Stimulated activated CD4-positive, alpha-beta T cell treated with anti-CD3 and anti-CD28 coated beads, Interleukin-2, amount 100 ng/mL, for 48 hours (primary cell): ENCODE results near the gene MOB1A.
A peak's percentile ranks its signal among the peaks of the same experiment; 100 is the strongest.
"Not testable (repeated sequence)": the region's sequence is repeated elsewhere in the genome, so short reads cannot be mapped to it uniquely, and the experiment has no call there.

Source experiments
- DNase-seq, 2 donors: peaks; one replicate each; pipeline ENCODE4 v3.0.0-alpha.2; 2020

MOB1A gene

DNA sequence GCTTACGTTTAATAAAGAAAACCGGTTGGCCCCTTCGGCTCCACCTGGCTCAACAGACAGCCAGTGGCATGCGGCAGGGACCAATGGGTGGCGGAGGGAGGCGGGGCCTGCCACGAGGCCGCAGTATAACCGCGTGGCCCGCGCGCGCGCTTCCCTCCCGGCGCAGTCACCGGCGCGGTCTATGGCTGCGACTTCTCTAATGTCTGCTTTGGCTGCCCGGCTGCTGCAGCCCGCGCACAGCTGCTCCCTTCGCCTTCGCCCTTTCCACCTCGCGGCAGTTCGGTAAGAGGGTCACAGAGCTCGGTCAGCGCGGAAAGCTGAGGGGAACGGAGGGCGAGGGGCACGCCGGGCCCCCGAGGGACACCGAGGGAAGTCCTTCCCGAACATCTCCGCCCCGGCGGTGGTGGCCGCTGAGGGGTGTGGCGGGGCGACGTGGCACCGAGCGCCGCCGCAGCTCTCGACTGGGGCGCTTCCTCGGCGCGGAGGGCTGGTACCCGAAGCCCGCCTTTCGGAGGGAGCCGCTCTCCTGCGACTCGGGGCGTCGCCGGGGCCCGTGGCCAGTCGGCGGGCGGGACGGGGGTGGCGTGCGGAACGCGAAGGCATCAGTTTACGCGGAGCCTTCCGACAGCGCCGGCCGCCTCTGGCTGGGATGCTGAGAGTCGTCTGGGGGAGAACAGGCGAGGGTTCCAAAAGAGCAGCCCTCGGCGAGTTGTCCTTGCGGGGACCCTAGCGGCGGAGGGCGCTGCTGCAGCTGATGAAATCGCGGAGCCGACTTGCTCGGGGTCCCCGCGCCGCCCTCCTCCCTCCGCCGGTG lies 20.0 kb upstream of the MOB1A start, which contains the start of gene MTHFD2:
Gene MTHFD2, plus strand, starts transcription at position 155 of the 814 bp plus-strand sequence. Its CDS starts 27 bp downstream, at position 182.
- peak; percentile 89 to 90 for DNase-seq

- DNase-seq = no peak
Measured at GRCh38 chr2:74198023-74198460, 19.4 kb upstream of the MOB1A start.

DNA sequence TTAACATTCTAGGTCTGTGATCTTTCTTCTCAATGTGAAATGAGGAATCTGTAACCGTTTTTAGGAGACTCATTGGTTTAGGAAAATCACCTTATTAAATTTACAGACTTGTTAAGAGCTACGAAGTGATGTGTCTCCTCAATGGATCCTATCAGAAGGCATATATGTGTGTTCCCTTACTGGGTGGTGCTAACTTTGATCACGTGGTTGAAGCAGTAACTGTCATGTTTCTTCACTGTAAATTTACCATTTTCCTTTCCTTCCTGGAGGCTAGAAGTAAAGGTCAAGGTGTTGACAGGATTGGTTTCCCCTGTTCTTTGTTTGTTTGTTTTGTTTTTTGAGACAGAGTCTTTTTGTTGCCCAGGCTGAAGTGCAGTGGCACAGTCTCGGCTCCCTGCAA lies 18.4 kb upstream of the MOB1A start:
- DNase-seq = no peak

DNA sequence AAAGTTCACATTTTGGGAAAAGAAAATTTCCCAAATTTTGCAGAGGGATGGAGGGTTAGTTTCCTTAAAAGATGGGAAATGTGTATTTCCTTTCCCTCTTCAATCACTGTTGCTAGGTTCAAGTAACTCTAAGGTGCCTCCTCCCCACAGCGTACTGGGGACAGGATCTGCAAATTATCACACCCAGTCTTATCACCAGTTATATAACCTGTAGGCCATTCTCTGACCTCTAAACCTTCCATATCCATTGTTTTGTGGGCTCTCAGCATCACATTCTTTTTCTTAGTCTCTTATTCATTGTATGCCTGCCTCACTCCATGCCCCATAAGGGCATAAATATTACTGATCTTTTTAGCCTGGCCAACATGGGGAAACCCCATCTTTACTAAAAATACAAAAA lies 16.1 kb upstream of the MOB1A start:
- no peak for DNase-seq

GRCh38 chr2:74191596-74192380 lies 13.1 kb upstream of the MOB1A start:
- DNase-seq = no peak

DNA sequence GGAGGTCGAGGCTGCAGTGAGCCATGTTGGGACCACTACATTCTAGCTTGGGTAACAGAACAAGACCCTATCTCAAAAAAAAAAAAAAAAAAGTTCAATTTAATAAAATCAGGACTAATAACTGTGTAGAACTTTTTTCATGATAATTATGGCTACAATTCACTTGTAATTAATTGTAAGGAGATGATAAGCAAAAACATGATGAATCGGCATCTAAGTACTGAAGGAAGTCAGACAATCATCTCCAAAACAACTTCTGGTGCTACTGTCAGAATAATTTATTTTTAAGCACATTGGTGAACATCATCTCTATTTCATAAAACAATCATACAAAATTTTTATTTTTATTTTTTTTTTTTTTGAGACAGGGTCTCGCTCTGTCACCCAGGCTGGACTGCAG lies 10.0 kb upstream of the MOB1A start:
- DNase-seq = no peak

- DNase-seq = no peak
Measured at GRCh38 chr2:74188018-74188601, 9.4 kb upstream of the MOB1A start.

DNA sequence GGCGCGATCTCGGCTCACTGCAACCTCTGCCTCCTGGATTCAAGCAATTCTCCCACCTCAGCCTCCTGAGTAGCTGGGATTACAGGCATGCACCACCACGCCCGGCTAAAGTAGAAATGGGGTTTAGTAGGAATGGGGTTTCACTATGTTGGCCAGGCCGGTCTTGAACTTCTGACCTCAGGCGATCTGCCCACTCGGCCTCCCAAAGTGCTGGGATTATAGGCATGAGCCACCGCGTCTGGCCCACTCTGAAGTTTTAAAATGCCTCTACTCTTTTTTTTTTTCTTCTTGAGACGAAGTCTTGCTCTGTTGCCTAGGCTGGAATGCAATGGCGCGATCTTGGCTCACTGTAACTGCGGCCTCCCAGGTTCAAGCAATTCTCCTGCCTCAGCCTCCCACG lies 8.0 kb upstream of the MOB1A start:
- DNase-seq = not testable (repeated sequence)

DNA sequence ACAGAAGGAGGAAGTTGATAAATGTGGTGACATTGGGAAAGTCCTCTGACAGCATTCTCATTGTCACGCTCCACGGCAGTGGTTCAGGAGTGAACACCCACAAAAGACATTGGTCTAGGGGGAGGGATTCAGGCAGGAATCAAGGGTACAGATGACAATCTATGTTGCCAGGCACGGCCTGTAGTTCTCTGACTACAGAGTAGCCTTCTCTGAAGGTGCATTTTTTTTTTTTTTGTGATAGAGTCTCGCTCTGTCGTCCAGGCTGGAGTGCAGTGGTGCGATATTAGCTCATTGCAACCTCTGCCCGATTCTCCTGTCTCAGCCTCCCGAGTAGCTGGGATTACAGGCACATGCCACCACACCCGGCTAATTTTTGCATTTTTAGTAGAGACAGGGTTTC lies 7.4 kb upstream of the MOB1A start:
- DNase-seq = peak in 1 of 2 donors; percentile 26

DNA sequence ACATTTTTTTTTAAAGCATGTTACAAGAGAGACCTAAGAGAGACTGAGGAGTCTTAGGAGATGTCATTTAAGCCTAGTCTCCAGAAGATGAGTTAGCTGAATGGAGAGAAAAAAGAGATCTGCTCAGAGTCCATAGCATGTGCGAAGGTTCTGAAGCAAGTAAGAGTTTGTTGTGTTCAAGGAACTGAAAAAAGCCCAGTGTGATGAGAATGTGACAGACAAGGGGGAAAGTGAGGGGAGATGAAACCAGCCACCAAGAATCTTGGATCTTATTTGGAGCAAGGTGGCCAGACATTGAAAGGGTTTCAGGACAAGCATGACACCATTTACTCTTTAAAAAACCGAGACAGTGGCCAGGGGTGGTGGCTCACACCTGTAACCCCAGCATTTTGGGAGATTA lies 5.2 kb upstream of the MOB1A start:
- no peak for DNase-seq

DNA sequence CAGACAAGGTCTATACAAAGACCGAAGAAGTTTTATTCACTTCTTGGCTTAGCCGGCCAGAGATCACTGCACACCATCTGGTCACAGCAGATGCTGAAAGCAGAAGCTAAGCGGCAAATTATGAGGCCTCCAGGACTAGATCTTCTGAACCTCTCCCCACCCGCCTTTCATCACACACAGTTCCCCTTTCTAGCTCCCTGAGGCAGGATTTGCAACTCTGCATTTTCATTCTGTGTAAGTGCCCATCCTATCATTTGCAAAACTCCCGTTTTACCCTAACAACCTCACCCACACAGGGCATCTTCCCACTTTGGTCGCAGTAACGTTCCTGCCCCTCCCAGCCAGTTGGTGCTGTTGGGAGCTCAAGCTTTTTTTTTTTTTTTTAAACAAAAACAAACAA lies 3.1 kb upstream of the MOB1A start:
- DNase-seq = no peak

GRCh38 chr2:74179063-74179865 lies 585 bp upstream of the MOB1A start:
- no peak for DNase-seq

GRCh38 chr2:74177696-74178095 lies 983 bp downstream of the MOB1A start:
- no peak for DNase-seq

- DNase-seq = no peak
Measured at GRCh38 chr2:74174909-74175308, 3.8 kb downstream of the MOB1A start.

DNA sequence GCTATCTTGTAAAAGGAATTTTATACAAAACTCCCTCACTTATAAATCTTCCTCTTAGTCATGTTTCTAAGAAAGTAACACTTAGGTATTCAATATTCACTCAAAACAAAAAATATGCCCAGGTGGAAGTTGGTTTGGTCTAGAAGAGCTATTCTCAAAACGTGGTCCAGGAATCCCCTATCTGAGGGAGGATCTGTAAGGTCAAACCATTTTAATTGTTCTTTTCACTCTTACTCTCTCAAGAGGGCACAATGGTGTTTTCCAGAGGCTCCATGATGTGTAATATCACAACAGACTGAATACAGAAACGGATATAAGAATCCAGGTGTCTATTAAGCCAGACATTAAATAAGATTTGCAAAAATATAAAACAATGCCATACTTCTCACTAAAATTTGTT lies 9.9 kb downstream of the MOB1A start:
- no peak for DNase-seq

GRCh38 chr2:74164761-74165160 lies 13.9 kb downstream of the MOB1A start:
- no peak for DNase-seq

DNA sequence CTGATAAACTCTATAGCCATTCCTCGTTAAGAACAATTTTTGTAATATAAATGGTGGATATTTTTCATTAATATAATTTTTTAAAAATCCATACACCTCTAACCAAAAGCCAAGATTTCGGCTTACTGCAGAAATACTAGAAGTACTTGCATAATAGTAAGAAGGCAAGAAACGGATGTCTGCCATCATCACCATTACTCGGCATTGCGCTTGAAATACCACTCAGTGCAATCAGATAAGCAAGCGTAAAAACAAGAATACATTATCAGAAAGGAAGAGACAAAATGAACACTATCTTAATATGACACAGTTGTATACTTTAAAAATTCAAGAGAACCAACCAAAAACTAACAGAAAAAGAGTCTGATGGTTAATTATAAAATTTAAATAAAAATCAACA lies 15.7 kb downstream of the MOB1A start:
- no peak for DNase-seq

DNA sequence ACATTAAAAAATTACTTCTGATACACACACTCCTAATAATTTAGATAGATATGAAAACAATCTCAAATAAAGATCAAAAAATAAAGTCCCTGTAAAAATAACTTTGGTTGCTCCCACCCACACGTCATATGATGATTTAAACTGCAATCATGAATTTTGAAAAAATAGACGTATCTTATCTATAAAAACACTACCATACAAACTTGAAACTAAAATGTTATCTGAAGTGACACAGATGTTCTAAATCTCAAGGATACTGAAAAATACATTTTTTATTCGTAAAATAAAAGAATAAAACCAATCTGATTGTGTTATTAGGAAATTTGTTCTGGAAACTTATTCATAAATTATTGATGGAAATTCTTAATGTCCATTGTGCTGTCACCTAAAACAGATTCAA lies 22.8 kb downstream of the MOB1A start:
- no peak for DNase-seq

DNA sequence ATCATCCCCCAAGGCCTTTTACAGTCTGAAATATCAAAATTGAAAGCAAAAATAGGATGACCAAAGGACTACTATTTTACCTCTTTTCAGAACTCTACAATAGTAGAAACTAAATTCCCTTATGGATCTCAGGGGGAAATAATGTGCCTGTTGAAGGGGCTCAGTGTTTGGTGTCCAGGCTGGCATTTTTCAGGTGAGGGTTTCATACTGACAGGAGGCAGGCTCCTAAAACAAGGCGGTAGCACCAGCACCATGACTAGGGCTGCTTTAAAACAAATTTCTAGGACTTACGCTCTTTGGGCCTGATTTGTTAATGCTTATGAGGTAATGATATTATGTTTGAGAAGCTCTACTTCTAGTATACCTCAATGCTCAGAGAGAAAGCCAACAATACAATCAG lies 25.7 kb downstream of the MOB1A start:
- no peak for DNase-seq

GRCh38 chr2:74149570-74150319 lies 28.9 kb downstream of the MOB1A start:
- no peak for DNase-seq

DNA sequence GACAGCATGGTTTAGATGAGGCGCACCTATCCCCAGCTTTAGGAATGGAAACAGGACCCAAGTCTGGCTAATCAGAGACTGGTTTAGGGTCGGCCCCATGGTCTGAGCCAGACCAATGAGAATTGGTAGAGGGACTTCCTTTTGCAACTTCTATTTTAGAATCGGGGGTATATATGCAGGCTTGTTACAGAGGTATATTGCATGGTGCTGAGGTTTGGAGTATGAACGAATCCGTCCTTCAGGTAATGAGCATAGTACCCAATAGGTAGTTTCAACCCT lies 29.5 kb downstream of the MOB1A start:
- DNase-seq = no peak

- DNase-seq = no peak
Measured at GRCh38 chr2:74148457-74149246, 30.0 kb downstream of the MOB1A start.
